Ishikawa (cell line): Measurements from ENCODE around the gene NOS1AP.

Experiments
- CEBPB ChIP-seq: IDR thresholded peaks from 2 replicates; pipeline ENCODE4 v1.6.1; 2012
- CREB1 ChIP-seq: IDR thresholded peaks from 2 replicates; pipeline ENCODE4 v1.6.1; 2012; ENCODE audit warnings: low read depth
- EP300 ChIP-seq: IDR thresholded peaks from 2 replicates; pipeline ENCODE4 v1.6.1; 2012; ENCODE audit warnings: borderline replicate concordance
- FOXM1 ChIP-seq: IDR thresholded peaks from 2 replicates; pipeline ENCODE4 v1.6.1; 2012; ENCODE audit warnings: low read depth, borderline replicate concordance
- RAD21 ChIP-seq: IDR thresholded peaks from 2 replicates; pipeline ENCODE4 v1.6.1; 2012; ENCODE audit warnings: low read depth
- TAF1 ChIP-seq: IDR thresholded peaks from 2 replicates; pipeline ENCODE4 v1.6.1; 2012; ENCODE audit warnings: low read depth, mild to moderate bottlenecking
- TEAD4 ChIP-seq: IDR thresholded peaks from 2 replicates; pipeline ENCODE4 v1.6.1; 2012
- YY1 ChIP-seq: IDR thresholded peaks from 2 replicates; pipeline ENCODE4 v1.6.1; 2012; ENCODE audit warnings: low read depth
- TF ChIP-seq, protein P1 (sequence below): IDR thresholded peaks from 2 replicates; pipeline ENCODE4 v1.6.1; 2012
- TF ChIP-seq, protein P2 (sequence below): IDR thresholded peaks from 2 replicates; pipeline ENCODE4 v1.6.1; 2012
- TF ChIP-seq, protein P3 (sequence below): IDR thresholded peaks from 2 replicates; pipeline ENCODE4 v1.6.1; 2012; ENCODE audit warnings: low read depth, mild to moderate bottlenecking

DNA sequence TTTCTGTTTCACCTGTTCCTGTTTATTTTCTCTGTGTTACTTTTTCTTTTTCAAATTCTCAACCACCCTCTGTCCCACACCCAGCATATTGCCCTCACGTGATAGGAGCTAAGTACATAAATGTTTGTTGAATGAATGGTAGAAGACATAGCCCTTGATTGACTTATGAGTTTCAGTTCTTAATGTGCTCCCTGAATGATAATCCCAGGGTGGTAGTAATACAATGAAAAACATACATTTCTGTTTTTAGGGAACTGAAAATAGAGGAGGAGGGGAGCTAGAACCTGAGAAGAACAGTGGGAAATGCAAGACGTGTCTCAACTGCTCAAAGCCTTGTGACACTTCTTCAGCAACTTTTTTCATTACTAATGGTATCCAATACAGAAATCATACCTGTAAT, 160.1 kb downstream of the NOS1AP start:
- no peak for TF ChIP-seq YY1
- no peak for TF ChIP-seq RAD21
- TF ChIP-seq FOXM1 = no peak
- TF ChIP-seq EP300 = no peak
- no peak for TF ChIP-seq CEBPB
- TF ChIP-seq, protein P1, sequence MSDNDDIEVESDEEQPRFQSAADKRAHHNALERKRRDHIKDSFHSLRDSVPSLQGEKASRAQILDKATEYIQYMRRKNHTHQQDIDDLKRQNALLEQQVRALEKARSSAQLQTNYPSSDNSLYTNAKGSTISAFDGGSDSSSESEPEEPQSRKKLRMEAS = no peak
- no peak for TF ChIP-seq TEAD4
- TF ChIP-seq, protein P2, sequence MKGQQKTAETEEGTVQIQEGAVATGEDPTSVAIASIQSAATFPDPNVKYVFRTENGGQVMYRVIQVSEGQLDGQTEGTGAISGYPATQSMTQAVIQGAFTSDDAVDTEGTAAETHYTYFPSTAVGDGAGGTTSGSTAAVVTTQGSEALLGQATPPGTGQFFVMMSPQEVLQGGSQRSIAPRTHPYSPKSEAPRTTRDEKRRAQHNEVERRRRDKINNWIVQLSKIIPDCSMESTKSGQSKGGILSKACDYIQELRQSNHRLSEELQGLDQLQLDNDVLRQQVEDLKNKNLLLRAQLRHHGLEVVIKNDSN = no peak
- TF ChIP-seq CREB1 = no peak
- TF ChIP-seq, protein P3, sequence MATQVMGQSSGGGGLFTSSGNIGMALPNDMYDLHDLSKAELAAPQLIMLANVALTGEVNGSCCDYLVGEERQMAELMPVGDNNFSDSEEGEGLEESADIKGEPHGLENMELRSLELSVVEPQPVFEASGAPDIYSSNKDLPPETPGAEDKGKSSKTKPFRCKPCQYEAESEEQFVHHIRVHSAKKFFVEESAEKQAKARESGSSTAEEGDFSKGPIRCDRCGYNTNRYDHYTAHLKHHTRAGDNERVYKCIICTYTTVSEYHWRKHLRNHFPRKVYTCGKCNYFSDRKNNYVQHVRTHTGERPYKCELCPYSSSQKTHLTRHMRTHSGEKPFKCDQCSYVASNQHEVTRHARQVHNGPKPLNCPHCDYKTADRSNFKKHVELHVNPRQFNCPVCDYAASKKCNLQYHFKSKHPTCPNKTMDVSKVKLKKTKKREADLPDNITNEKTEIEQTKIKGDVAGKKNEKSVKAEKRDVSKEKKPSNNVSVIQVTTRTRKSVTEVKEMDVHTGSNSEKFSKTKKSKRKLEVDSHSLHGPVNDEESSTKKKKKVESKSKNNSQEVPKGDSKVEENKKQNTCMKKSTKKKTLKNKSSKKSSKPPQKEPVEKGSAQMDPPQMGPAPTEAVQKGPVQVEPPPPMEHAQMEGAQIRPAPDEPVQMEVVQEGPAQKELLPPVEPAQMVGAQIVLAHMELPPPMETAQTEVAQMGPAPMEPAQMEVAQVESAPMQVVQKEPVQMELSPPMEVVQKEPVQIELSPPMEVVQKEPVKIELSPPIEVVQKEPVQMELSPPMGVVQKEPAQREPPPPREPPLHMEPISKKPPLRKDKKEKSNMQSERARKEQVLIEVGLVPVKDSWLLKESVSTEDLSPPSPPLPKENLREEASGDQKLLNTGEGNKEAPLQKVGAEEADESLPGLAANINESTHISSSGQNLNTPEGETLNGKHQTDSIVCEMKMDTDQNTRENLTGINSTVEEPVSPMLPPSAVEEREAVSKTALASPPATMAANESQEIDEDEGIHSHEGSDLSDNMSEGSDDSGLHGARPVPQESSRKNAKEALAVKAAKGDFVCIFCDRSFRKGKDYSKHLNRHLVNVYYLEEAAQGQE = no peak
- TF ChIP-seq TAF1 = no peak
